Glutamatergic neuron (in vitro differentiated cells): ENCODE data around the gene MSS51. TPM values are rescaled to one million over a fixed set of nuclear protein-coding genes. Genes with fewer than 3 reads are reported as not detected.

Experiments used
- DNase-seq: peaks from one replicate; pipeline ENCODE4 v3.0.0; 2022
- H3K27ac Mint-ChIP-seq: one replicate; pipeline ENCODE4 v1.8.0; 2020; ENCODE audit warnings: mild to moderate bottlenecking, mixed read lengths, inconsistent platforms; ENCODE audit not compliant: unreplicated experiment
- H3K27me3 Mint-ChIP-seq: one replicate; pipeline ENCODE4 v1.8.0; 2020; ENCODE audit warnings: mild to moderate bottlenecking, moderate library complexity, mixed read lengths, inconsistent platforms; ENCODE audit not compliant: unreplicated experiment
- H3K36me3 Mint-ChIP-seq: one replicate; pipeline ENCODE4 v1.8.0; 2020; ENCODE audit warnings: mild to moderate bottlenecking, mixed read lengths, inconsistent platforms; ENCODE audit not compliant: unreplicated experiment
- H3K4me1 Mint-ChIP-seq: one replicate; pipeline ENCODE4 v1.8.0; 2020; ENCODE audit warnings: mild to moderate bottlenecking, low read depth, mixed read lengths, inconsistent platforms; ENCODE audit not compliant: unreplicated experiment
- H3K4me3 Mint-ChIP-seq: one replicate; pipeline ENCODE4 v1.8.0; 2020; ENCODE audit warnings: mild to moderate bottlenecking, mixed read lengths, inconsistent platforms; ENCODE audit not compliant: unreplicated experiment
- H3K9me3 Mint-ChIP-seq: one replicate; pipeline ENCODE4 v1.8.0; 2020; ENCODE audit warnings: mild to moderate bottlenecking, moderate library complexity, mixed read lengths, inconsistent platforms; ENCODE audit not compliant: unreplicated experiment
- CTCF ChIP-seq: fragments of 200-600 bp; sonication (generic); IDR thresholded peaks from one replicate; pipeline ENCODE4 v1.5.0; 2021; ENCODE audit not compliant: partially characterized antibody, unreplicated experiment
- total RNA-seq: library from RNA; stranded (reverse); fragmentation: NEBNext Ultra II Directional; extraction: Animal tissue kit (Norgen Biotek cat#: 25700); gene quantifications from one replicate; pipeline ENCODE4 v1.2.1, GENCODE V29; 2021; ENCODE audit not compliant: unreplicated experiment

The MSS51 gene
- total RNA-seq, 1 donor from 2014 or later = 3.5 TPM

DNA sequence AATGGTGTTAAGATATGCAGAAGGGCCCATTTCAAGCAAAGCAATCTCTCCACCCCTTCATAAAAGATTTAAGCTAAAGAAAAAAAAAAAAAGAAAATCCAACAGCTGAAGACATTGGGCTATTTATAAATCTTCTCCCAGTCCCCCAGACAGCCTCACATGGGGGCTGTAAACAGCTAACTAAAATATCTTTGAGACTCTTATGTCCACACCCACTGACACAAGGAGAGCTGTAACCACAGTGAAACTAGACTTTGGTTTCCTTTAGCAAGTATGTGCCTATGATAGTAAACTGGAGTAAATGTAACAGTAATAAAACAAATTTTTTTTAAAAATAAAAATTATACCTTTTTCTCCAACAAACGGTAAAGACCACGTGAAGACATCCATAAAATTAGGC lies 33.8 kb upstream of the MSS51 start:
- no peak overlapping the region for H3K27ac Mint-ChIP-seq
- DNase-seq = no peak
- TF ChIP-seq CTCF = no peak
- no peaks in the 10 kb centered on the region for H3K4me1 Mint-ChIP-seq
- no peak overlapping the region for H3K4me3 Mint-ChIP-seq
- peaks cover 4% of the 10 kb centered on the region for H3K36me3 Mint-ChIP-seq
- no peaks in the 10 kb centered on the region for H3K9me3 Mint-ChIP-seq
- no peaks in the 10 kb centered on the region for H3K27me3 Mint-ChIP-seq

DNA sequence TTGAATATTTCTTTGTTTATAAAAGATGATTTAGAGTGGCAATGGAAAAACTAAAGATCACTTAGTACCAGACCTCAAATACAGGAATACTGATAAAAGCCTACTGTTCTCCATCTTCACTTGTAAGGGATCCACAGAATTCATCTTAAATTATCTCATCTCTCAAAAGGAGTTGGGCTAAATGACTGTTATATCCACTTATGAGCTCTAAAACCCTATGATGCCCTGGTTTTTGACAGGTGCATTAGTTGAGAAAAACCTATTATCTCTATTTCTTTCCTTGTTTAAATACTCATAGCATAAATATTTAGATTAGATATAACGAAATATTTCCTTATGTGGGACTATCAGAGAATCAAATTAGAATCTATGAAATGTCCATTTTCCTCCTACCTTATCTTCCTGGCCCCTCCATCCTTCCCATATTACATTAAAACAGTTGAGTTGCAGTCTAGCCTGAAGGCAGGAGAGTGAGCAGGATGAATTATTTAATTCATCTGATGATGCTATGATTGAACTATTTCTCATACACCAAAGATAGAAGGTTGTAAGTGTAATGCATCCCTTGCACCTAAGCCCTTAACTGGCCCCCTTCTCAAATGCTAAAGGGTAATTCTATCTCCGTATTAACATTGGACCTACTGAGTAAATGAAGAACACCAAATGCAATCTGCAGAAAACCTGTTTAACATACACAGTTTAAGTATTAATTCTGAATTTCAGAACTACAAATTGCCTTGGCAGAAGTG lies 32.8 kb upstream of the MSS51 start:
- no peak for DNase-seq
- no peaks in the 10 kb centered on the region for H3K4me1 Mint-ChIP-seq
- no peaks in the 10 kb centered on the region for H3K9me3 Mint-ChIP-seq
- no peak overlapping the region for H3K4me3 Mint-ChIP-seq
- no peak overlapping the region for H3K27ac Mint-ChIP-seq
- TF ChIP-seq CTCF = no peak
- no peaks in the 10 kb centered on the region for H3K27me3 Mint-ChIP-seq
- H3K36me3 Mint-ChIP-seq = peaks cover 4% of the 10 kb centered on the region

GRCh38 chr10:73460897-73461296 lies 27.5 kb upstream of the MSS51 start:
- DNase-seq = no peak
- H3K9me3 Mint-ChIP-seq = peaks cover 2% of the 10 kb centered on the region
- no peaks in the 10 kb centered on the region for H3K27me3 Mint-ChIP-seq
- H3K36me3 Mint-ChIP-seq = peaks cover 4% of the 10 kb centered on the region
- no peak overlapping the region for H3K27ac Mint-ChIP-seq
- no peaks in the 10 kb centered on the region for H3K4me1 Mint-ChIP-seq
- H3K4me3 Mint-ChIP-seq = no peak overlapping the region
- TF ChIP-seq CTCF = no peak

GRCh38 chr10:73459683-73460314 lies 26.4 kb upstream of the MSS51 start:
- no peaks in the 10 kb centered on the region for H3K27me3 Mint-ChIP-seq
- H3K9me3 Mint-ChIP-seq = peaks cover 2% of the 10 kb centered on the region
- no peak for TF ChIP-seq CTCF
- no peak overlapping the region for H3K4me3 Mint-ChIP-seq
- no peak overlapping the region for H3K27ac Mint-ChIP-seq
- H3K36me3 Mint-ChIP-seq = peaks cover 4% of the 10 kb centered on the region
- no peaks in the 10 kb centered on the region for H3K4me1 Mint-ChIP-seq
- DNase-seq = no peak

- no peak for DNase-seq
- Mint-ChIP-seq H3K4me1 (no peaks in the 10 kb centered on the region), H3K27ac (no peak overlapping the region), H3K27me3 (no peaks in the 10 kb centered on the region), H3K4me3 (no peak overlapping the region), H3K9me3 (peaks cover 2% of the 10 kb centered on the region), H3K36me3 (no peaks in the 10 kb centered on the region)
- no peak for TF ChIP-seq CTCF
Measured at GRCh38 chr10:73456187-73456890, 23.0 kb upstream of the MSS51 start.
